Mesendoderm (in vitro differentiated cells): ENCODE results near the gene PKD1.

Experiments used
- DNase-seq: peaks from one replicate; pipeline ENCODE4 v3.0.0; 2013
- H2AK5ac ChIP-seq: 2 replicates; pipeline ENCODE4 v1.6.1; 2013; ENCODE audit warnings: low read length, inconsistent platforms
- H2BK120ac ChIP-seq: 2 replicates; pipeline ENCODE4 v1.6.1; 2013; ENCODE audit warnings: low read depth, mild to moderate bottlenecking, low read length, moderate library complexity, mixed read lengths
- H2BK15ac ChIP-seq: replicated peaks from 2 replicates; pipeline ENCODE4 v1.6.1; 2013; ENCODE audit warnings: low read depth, mild to moderate bottlenecking, moderate library complexity
- H2BK5ac ChIP-seq: 2 replicates; pipeline ENCODE4 v1.6.1; 2013; ENCODE audit warnings: low read length, inconsistent platforms
- H3K18ac ChIP-seq: 2 replicates; pipeline ENCODE4 v1.6.1; 2013; ENCODE audit warnings: mild to moderate bottlenecking, low read length, mixed read lengths
- H3K23ac ChIP-seq: one replicate; pipeline ENCODE4 v1.6.1; 2013; ENCODE audit warnings: low read length
- H3K27ac ChIP-seq: 2 replicates; pipeline ENCODE4 v1.5.1; 2013; ENCODE audit warnings: low read depth, mild to moderate bottlenecking, inconsistent platforms, low read length, moderate library complexity
- H3K27me3 ChIP-seq: 2 replicates; pipeline ENCODE4 v1.6.1; 2013; ENCODE audit warnings: low read length, control low read depth, mild to moderate bottlenecking, inconsistent platforms; ENCODE audit not compliant: insufficient read depth, poor library complexity
- H3K36me3 ChIP-seq: 2 replicates; pipeline ENCODE4 v1.6.1; 2013; ENCODE audit warnings: low read length, inconsistent platforms; ENCODE audit not compliant: control insufficient read depth, insufficient read depth
- H3K4ac ChIP-seq: one replicate; pipeline ENCODE4 v1.6.1; 2013; ENCODE audit warnings: low read depth, mild to moderate bottlenecking, low read length, moderate library complexity
- H3K4me1 ChIP-seq: 2 replicates; pipeline ENCODE4 v1.6.1; 2013; ENCODE audit warnings: low read depth, low read length, inconsistent platforms; ENCODE audit not compliant: control insufficient read depth
- H3K4me2 ChIP-seq: 2 replicates; pipeline ENCODE4 v1.6.1; 2013; ENCODE audit warnings: low read length
- H3K4me3 ChIP-seq: 2 replicates; pipeline ENCODE4 v1.5.1; 2013; ENCODE audit warnings: mild to moderate bottlenecking, low read length
- H3K56ac ChIP-seq: one replicate; pipeline ENCODE4 v1.6.1; 2013; ENCODE audit warnings: low read length
- H3K79me1 ChIP-seq: 2 replicates; pipeline ENCODE4 v1.6.1; 2013; ENCODE audit warnings: low read length, inconsistent platforms
- H3K79me2 ChIP-seq: 2 replicates; pipeline ENCODE4 v1.6.1; 2013; ENCODE audit warnings: mild to moderate bottlenecking, low read length; ENCODE audit not compliant: control insufficient read depth, insufficient read depth
- H3K9ac ChIP-seq: 2 replicates; pipeline ENCODE4 v1.6.1; 2013; ENCODE audit warnings: low read length, inconsistent platforms
- H4K5ac ChIP-seq: one replicate; pipeline ENCODE4 v1.6.1; 2013; ENCODE audit warnings: low read length
- H4K8ac ChIP-seq: one replicate; pipeline ENCODE4 v1.6.1; 2013; ENCODE audit warnings: low read depth, mild to moderate bottlenecking, control low read depth, low read length, moderate library complexity
- WGBS: extraction: QIAGEN DNeasy Blood & Tissue Kit; methylation state at CpG from one replicate; pipeline ENCODE4 v1.1.7; 2013; ENCODE audit warnings: low lambda C conversion rate, missing lambda C conversion rate; ENCODE audit not compliant: insufficient coverage; ENCODE audit errors: extremely low coverage; 5-methylcytosine and 5-hydroxymethylcytosine counted together

PKD1 gene

DNA sequence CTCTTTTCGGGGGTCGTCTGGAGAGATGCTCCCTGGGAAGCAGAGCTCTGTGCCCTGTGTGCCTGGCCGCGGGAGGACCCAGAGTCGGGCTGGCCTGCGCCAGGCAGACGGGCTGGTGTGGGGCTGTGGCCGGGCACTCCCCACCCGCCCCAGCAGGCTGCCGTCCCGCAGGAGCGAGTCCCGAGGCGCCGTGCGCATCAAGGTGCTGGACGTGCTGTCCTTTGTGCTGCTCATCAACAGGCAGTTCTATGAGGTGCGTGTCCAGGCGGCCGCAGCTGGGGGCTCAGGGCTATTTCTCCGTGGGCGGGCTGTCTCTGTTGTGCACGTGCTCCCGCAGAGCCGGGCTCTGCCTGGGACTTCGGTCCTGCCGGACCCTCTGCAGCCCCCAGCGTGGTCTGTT, 72.9 kb downstream of the PKD1 start:
- H3K27me3 ChIP-seq: no peaks in the 10 kb centered on the region
- H3K36me3 ChIP-seq: no peaks in the 10 kb centered on the region
- H2BK120ac ChIP-seq: no peak overlapping the region
- H2BK15ac ChIP-seq: no peak overlapping the region
- H4K8ac ChIP-seq: no peak overlapping the region
- H2AK5ac ChIP-seq: no peak overlapping the region
- no peak overlapping the region for H3K4me3 ChIP-seq
- H3K18ac ChIP-seq: no peak overlapping the region
- no peak overlapping the region for H3K4ac ChIP-seq
- H3K4me2 ChIP-seq: no peak overlapping the region
- no peak overlapping the region for H3K56ac ChIP-seq
- H3K9ac ChIP-seq: no peak overlapping the region
- H2BK5ac ChIP-seq: no peak overlapping the region
- no peaks in the 10 kb centered on the region for H3K4me1 ChIP-seq
- H3K23ac ChIP-seq: no peak overlapping the region
- WGBS: no CpG with 5 or more reads among the region's 28 CpGs
- H4K5ac ChIP-seq: no peak overlapping the region
- H3K79me1 ChIP-seq: no peaks in the 10 kb centered on the region
- H3K79me2 ChIP-seq: no peaks in the 10 kb centered on the region
- H3K27ac ChIP-seq: no peak overlapping the region
- no peak for DNase-seq

DNA sequence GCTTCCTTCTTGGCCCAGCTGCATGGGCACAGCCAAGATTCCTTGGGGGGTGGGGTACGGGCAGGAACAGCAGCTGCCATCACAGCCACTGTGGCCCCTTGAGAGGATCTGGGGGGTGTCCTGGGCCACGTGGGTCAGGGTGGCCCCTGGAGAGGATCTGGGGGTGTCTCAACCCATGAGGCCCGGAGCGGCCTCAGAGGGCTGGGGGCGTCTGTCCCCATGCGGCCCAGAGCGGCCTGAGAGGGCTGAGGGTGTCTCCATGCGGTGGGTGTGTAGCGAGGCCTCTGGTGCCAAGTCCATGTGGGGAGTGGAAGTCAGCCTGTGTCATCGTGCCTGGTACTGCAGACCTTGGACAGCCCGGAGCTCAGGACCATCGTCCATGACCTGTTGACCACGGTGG, 74.2 kb downstream of the PKD1 start:
- H3K4me3 ChIP-seq: no peak overlapping the region
- H3K23ac ChIP-seq: no peak overlapping the region
- no peak overlapping the region for H4K8ac ChIP-seq
- H3K79me2 ChIP-seq: no peaks in the 10 kb centered on the region
- H4K5ac ChIP-seq: no peak overlapping the region
- no peak overlapping the region for H3K4me2 ChIP-seq
- no peak overlapping the region for H3K18ac ChIP-seq
- DNase-seq: no peak
- no peak overlapping the region for H2BK15ac ChIP-seq
- H3K56ac ChIP-seq: no peak overlapping the region
- H3K4me1 ChIP-seq: no peaks in the 10 kb centered on the region
- no peak overlapping the region for H2BK120ac ChIP-seq
- no peaks in the 10 kb centered on the region for H3K79me1 ChIP-seq
- WGBS: no CpG with 5 or more reads among the region's 13 CpGs
- no peaks in the 10 kb centered on the region for H3K36me3 ChIP-seq
- H2AK5ac ChIP-seq: no peak overlapping the region
- no peaks in the 10 kb centered on the region for H3K27me3 ChIP-seq
- H2BK5ac ChIP-seq: no peak overlapping the region
- H3K4ac ChIP-seq: no peak overlapping the region
- no peak overlapping the region for H3K9ac ChIP-seq
- H3K27ac ChIP-seq: no peak overlapping the region

DNA sequence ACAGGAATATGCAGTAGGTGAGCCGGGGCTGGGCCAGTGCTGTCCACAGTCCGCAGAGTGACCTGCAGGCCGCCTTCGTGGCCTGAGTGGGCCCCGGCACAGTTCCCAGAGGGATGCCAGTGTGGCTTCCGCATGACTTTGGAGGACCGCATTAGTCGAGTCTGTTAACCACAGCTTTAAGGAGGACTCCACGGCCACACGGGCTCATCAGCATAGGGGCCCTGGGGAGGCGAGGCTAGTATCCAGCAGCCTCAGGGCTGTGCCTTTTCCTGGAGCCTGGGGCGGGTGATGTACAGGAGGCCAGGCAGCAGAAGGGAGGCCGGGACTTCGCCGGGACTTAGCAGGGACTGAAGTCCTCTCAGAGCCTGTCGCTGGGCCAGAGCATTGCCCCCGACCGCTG, 74.7 kb downstream of the PKD1 start:
- Histone ChIP-seq H3K4ac (no peak overlapping the region), H4K8ac (no peak overlapping the region), H3K79me2 (no peaks in the 10 kb centered on the region), H3K18ac (no peak overlapping the region), H2BK15ac (no peak overlapping the region), H2BK120ac (no peak overlapping the region), H3K23ac (no peak overlapping the region), H3K9ac (no peak overlapping the region), H3K4me1 (no peaks in the 10 kb centered on the region), H3K4me3 (no peak overlapping the region), H2AK5ac (no peak overlapping the region), H3K36me3 (no peaks in the 10 kb centered on the region), H3K4me2 (no peak overlapping the region), H3K27me3 (no peaks in the 10 kb centered on the region), H4K5ac (no peak overlapping the region), H2BK5ac (no peak overlapping the region), H3K79me1 (no peaks in the 10 kb centered on the region), H3K27ac (no peak overlapping the region), H3K56ac (no peak overlapping the region)
- WGBS: no CpG with 5 or more reads among the region's 18 CpGs
- DNase-seq: no peak

DNA sequence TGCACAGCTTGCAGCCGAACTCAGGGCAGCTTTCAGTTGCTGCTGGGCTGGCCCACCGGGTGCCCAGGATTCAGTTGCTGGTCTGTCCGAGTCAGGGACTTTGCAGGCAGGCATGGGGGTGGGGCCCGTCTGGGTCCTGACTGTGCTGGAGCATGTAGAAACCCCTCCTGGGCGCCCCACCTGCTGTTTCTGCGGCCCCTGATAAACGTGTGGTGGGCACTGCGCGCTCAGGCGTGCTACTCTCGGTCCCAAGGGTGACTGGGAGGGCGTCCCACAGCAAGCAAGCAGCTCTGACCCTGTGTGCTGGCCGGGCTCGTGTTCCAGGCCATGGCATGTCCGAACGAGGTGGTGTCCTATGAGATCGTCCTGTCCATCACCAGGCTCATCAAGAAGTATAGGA, 75.4 kb downstream of the PKD1 start:
- Histone ChIP-seq H2AK5ac (no peak overlapping the region), H3K9ac (no peak overlapping the region), H4K8ac (no peak overlapping the region), H3K79me1 (no peaks in the 10 kb centered on the region), H2BK5ac (no peak overlapping the region), H3K27ac (no peak overlapping the region), H3K23ac (no peak overlapping the region), H3K4me2 (no peak overlapping the region), H3K18ac (no peak overlapping the region), H3K79me2 (no peaks in the 10 kb centered on the region), H3K36me3 (no peaks in the 10 kb centered on the region), H4K5ac (no peak overlapping the region), H3K4me3 (no peak overlapping the region), H3K4ac (no peak overlapping the region), H3K4me1 (no peaks in the 10 kb centered on the region), H3K27me3 (no peaks in the 10 kb centered on the region), H2BK120ac (no peak overlapping the region), H2BK15ac (no peak overlapping the region), H3K56ac (no peak overlapping the region)
- WGBS: no CpG with 5 or more reads among the region's 17 CpGs
- DNase-seq: no peak

DNA sequence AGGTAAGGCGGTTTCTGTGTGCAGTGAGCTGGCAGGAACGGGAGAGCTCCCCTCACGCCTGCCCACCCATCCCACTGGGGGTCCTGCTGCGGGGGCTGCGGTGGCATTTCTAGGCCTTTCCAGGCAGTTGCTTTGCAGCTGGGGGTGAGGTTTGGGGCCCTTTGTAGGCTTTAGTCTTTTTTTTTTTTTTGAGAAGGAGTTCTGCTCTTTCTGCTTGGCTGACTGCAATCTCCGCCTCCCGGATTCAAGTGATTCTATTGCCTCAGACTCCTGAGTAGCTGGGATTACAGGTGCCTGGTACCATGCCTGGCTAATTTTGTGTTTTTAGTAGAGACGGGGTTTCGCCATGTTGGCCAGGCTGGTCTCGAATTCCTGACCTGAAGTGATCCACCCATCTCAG, 76.8 kb downstream of the PKD1 start:
- no peak overlapping the region for H3K4me3 ChIP-seq
- no peak overlapping the region for H3K56ac ChIP-seq
- H3K4me1 ChIP-seq: no peaks in the 10 kb centered on the region
- H3K23ac ChIP-seq: no peak overlapping the region
- H2AK5ac ChIP-seq: no peak overlapping the region
- H3K4me2 ChIP-seq: no peak overlapping the region
- no peak overlapping the region for H4K5ac ChIP-seq
- no peak overlapping the region for H3K27ac ChIP-seq
- H3K79me1 ChIP-seq: no peaks in the 10 kb centered on the region
- no peak overlapping the region for H4K8ac ChIP-seq
- no peak overlapping the region for H2BK5ac ChIP-seq
- WGBS: no CpG with 5 or more reads among the region's 10 CpGs
- no peak overlapping the region for H3K9ac ChIP-seq
- no peaks in the 10 kb centered on the region for H3K79me2 ChIP-seq
- H3K27me3 ChIP-seq: no peaks in the 10 kb centered on the region
- no peak for DNase-seq
- no peaks in the 10 kb centered on the region for H3K36me3 ChIP-seq
- H3K4ac ChIP-seq: no peak overlapping the region
- no peak overlapping the region for H2BK15ac ChIP-seq
- no peak overlapping the region for H2BK120ac ChIP-seq
- no peak overlapping the region for H3K18ac ChIP-seq

DNA sequence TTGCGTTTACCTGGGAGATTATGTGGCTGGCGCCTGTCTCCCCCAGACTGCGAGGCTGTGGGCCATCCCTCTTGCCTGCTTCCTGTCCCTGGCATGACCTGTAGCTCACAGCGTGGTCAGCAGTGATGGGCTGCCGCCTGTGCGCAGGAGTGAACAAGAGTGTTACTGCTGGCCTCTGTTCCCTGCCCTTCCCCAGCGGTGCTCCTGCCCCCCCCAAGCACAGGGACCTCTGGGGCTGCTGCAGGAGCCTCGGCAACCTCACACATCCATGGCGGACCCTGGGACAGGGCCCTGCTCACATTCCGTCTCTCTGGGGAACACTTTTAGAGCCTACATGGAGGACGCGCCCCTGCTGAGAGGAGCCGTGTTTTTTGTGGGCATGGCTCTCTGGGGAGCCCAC, 77.3 kb downstream of the PKD1 start:
- no peak overlapping the region for H2BK15ac ChIP-seq
- H3K4me2 ChIP-seq: no peak overlapping the region
- no peaks in the 10 kb centered on the region for H3K27me3 ChIP-seq
- H2AK5ac ChIP-seq: no peak overlapping the region
- no peak overlapping the region for H3K23ac ChIP-seq
- no peak overlapping the region for H3K56ac ChIP-seq
- H2BK120ac ChIP-seq: no peak overlapping the region
- no peak for DNase-seq
- no CpG with 5 or more reads among the region's 13 CpGs for WGBS
- H3K36me3 ChIP-seq: peaks cover 3% of the 10 kb centered on the region
- no peak overlapping the region for H3K18ac ChIP-seq
- no peak overlapping the region for H3K9ac ChIP-seq
- no peak overlapping the region for H4K8ac ChIP-seq
- no peak overlapping the region for H3K27ac ChIP-seq
- H3K4me1 ChIP-seq: no peaks in the 10 kb centered on the region
- no peak overlapping the region for H3K4ac ChIP-seq
- no peak overlapping the region for H2BK5ac ChIP-seq
- H3K79me2 ChIP-seq: no peaks in the 10 kb centered on the region
- H3K79me1 ChIP-seq: no peaks in the 10 kb centered on the region
- H4K5ac ChIP-seq: no peak overlapping the region
- H3K4me3 ChIP-seq: no peak overlapping the region
